ENCODE measurements around the gene LETM1. TPM values are rescaled to one million over a fixed set of nuclear protein-coding genes. Genes with fewer than 3 reads are reported as not detected.

LETM1 gene
- total RNA-seq, 1 donor from 2014 or later: 46.1 TPM

DNA sequence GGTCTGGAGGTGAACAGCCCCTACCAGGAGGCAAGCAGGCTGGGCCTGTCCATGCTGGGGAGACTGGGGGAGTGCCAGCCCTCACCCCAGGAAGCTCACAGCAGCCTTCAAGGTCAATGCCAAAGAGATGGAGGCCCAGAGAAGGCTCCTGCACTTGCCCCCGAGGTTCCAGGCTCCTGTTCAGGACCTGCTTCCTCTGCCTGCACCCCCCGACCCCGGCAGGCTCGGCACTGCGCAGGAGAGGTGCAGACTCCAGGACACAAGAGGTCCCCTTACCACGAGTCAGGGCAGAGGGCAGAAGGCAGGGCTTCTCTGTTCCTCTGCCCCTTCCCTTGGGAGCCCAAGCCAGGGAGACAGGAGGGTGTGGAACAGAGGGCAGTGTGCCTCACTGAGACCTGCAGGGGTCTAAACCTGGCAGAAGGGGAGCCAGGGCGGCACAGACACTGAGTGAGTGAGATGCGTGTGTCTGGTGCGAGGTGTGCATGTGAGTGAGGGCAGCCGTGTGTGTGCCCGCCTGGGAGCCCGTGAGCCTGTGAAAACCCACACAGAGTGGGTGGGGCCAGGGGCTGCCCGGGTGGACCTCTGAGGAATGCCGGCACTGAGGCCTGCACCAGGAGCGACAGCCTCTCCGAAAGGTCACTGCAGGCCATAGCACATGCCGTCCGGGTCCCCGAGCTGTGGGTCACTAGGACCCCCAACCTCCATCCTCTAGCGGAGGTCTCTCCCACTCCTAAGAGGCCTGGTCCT is 93.5 kb downstream of the LETM1 start:
- H3K36me3 Mint-ChIP-seq (ENCODE audit: insufficient read depth): no peaks in the 10 kb centered on the region
- no peak overlapping the region for H3K27ac Mint-ChIP-seq

More for the DNA sequence above, 93.5 kb downstream of the LETM1 start:
- TF ChIP-seq, protein P1, sequence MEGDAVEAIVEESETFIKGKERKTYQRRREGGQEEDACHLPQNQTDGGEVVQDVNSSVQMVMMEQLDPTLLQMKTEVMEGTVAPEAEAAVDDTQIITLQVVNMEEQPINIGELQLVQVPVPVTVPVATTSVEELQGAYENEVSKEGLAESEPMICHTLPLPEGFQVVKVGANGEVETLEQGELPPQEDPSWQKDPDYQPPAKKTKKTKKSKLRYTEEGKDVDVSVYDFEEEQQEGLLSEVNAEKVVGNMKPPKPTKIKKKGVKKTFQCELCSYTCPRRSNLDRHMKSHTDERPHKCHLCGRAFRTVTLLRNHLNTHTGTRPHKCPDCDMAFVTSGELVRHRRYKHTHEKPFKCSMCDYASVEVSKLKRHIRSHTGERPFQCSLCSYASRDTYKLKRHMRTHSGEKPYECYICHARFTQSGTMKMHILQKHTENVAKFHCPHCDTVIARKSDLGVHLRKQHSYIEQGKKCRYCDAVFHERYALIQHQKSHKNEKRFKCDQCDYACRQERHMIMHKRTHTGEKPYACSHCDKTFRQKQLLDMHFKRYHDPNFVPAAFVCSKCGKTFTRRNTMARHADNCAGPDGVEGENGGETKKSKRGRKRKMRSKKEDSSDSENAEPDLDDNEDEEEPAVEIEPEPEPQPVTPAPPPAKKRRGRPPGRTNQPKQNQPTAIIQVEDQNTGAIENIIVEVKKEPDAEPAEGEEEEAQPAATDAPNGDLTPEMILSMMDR (IDR thresholded peaks at IDR 0.05; ENCODE audit: unreplicated experiment): no peak
- H3K4me3 Mint-ChIP-seq (ENCODE audit: low read depth): no peak overlapping the region
- no peaks in the 10 kb centered on the region for H3K9me3 Mint-ChIP-seq (ENCODE audit: low read depth)
- no peak for DNase-seq (ENCODE audit: low spot score, unreplicated experiment)
- H3K4me1 Mint-ChIP-seq (ENCODE audit: low read depth): peaks cover 14% of the 10 kb centered on the region
- H3K27me3 Mint-ChIP-seq: no peaks in the 10 kb centered on the region

Other genes with a start within 250 kb of the LETM1 start
- gene FAM53A, start 171.8 kb downstream of the LETM1 start, total RNA-seq: 2.4 and 3.0 TPM in 2 replicates
- 54.3 and 56.5 TPM in 2 replicates for gene SLBP, start 143.8 kb downstream of the LETM1 start, total RNA-seq
- gene TMEM129, start 134.8 kb downstream of the LETM1 start, total RNA-seq: 29.9 and 30.0 TPM in 2 replicates
- gene TACC3, start 134.6 kb downstream of the LETM1 start, total RNA-seq: 56.2 and 58.3 TPM in 2 replicates
- gene FGFR3, start 62.9 kb downstream of the LETM1 start, total RNA-seq: 169 and 185 TPM in 2 replicates
- gene NSD2, start 15.2 kb upstream of the LETM1 start, total RNA-seq: 212 and 214 TPM in 2 replicates
- 52.5 and 54.2 TPM in 2 replicates for gene NELFA, start 152.8 kb upstream of the LETM1 start, total RNA-seq
- 20.7 and 21.8 TPM in 2 replicates for gene NAT8L, start 203.2 kb upstream of the LETM1 start, total RNA-seq

Measured in progenitor cell of endocrine pancreas (in vitro differentiated cells).